Endothelial cell of hepatic sinusoid (primary cell): ENCODE results near the gene SOX12.
"Not testable (repeated sequence)": the region's sequence is repeated elsewhere in the genome, so short reads cannot be mapped to it uniquely, and the experiment has no call there.

Experiments
- in situ Hi-C: cut with HindIII; loops from 2 replicates; pipeline ENCODE4 v1.10.0; 2017; ENCODE audit warnings: low sequenced_read_pairs

SOX12 gene

DNA sequence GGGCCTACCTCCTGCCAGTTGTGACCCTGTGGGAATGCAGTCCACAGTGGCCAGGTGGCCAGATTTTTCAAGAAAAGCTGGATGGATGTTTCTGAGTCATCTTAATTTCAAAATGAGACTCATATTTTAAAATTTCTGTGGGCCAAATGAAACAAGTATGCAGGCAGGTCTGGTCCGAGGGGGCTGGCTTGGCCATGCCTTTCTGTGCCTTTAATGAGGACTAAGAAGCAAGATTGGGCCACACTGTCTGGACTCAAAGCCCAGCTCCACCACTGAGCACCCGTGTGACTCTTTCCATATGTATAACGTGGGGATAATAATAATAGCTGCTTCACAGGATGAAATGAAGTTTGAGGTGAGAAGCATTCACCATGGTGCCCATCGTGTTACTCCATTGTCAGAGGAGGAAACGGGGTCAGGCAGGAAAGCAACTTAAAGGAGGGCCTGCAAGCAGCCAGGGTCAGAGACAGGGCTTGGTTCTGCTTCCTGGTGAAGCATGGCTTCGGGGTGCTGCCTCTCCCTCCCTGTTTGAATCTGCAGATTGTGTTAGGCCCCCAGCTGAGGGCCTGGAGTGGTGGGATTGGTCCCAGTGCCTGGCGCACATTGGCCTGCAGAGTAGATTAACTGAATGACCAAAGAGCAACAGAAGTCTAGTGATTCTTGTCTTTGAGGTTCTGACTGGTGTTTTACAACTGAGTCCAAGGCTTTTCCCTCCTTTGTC, 3.8 kb downstream of the SOX12 start:
- in situ Hi-C loops: no loop called here

GRCh38 chr20:329851-330232, 4.5 kb downstream of the SOX12 start:
- in situ Hi-C loops: loop anchor here (5.0 to 10.0 kb wide), 3 partner anchors 52 to 105 kb away; partner anchors contain the start of genes DEFB129 and TRIB3

GRCh38 chr20:330233-331149, 5.1 kb downstream of the SOX12 start:
- in situ Hi-C loops: loop anchor here (5.0 to 10.0 kb wide), 3 partner anchors 52 to 106 kb away; partner anchors contain the start of genes DEFB129 and TRIB3

GRCh38 chr20:334578-334977, 9.2 kb downstream of the SOX12 start:
- in situ Hi-C loops: loop anchor here (5.0 to 10.0 kb wide), 3 partner anchors 48 to 110 kb away; partner anchors contain the start of genes DEFB129 and TRIB3

GRCh38 chr20:336040-336439, 10.7 kb downstream of the SOX12 start:
- in situ Hi-C loops: loop anchor here (10.0 kb wide), 1 partner anchor 111 kb away; the partner anchor contains the start of gene DEFB129

GRCh38 chr20:341682-342081, 16.3 kb downstream of the SOX12 start:
- in situ Hi-C loops: no loop called here

DNA sequence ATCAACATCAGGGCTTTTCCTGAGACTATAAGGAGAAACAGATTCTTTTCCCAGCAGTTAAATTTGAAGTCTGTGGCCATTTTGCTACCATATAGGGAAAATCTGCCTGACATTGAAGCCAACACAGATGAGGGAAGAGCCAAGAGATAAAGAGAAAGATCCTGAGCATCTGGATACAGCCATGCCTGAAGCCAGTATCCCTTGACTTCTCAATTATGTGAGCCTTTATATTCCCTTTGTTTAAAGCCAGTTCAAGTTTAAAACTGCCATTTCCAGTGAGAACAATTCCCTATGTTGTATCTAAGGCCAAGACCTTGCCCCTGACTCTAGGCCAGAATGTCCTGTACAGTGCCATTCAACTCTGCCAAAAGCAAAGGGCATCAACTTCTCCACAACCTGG, 17.8 kb downstream of the SOX12 start:
- in situ Hi-C loops: no loop called here

DNA sequence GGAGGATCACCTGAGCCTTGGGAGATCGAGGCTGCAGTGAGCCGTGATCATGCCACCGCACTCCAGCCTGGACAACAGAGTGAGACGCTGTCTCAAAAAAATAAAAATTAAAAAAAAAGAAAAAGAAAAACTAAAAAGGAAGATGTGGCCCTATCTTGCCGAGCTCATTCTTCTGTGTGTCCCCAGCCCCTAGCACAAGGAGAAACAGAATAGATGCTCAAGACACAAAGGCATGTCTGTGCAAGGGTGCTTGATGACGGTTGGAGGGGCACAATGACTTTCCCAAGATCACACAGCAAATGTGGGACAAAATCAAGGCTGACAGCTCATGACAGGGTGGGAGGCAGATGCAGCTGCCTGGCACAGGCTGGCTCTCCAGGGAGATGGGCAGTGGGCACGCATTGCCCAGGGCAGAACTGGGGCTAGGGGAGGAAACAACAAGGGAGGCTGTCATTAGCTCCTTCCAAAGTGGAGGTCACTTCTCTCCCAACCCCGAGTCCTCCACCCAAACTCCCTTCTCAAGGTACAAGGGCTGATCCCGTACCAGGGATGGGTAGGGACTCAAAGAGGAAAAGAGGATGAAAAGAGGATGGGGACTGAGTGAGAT, 20.8 kb downstream of the SOX12 start:
- in situ Hi-C loops: no loop called here

GRCh38 chr20:346640-347316, 21.4 kb downstream of the SOX12 start, which contains the start of gene NRSN2:
Gene NRSN2, plus strand, starts transcription at chr20:347111. Its CDS starts 2,533 bp downstream, at chr20:349644.
- in situ Hi-C loops: no loop called here

- in situ Hi-C loops: no loop called here
Measured at GRCh38 chr20:347317-347639, 21.9 kb downstream of the SOX12 start.

DNA sequence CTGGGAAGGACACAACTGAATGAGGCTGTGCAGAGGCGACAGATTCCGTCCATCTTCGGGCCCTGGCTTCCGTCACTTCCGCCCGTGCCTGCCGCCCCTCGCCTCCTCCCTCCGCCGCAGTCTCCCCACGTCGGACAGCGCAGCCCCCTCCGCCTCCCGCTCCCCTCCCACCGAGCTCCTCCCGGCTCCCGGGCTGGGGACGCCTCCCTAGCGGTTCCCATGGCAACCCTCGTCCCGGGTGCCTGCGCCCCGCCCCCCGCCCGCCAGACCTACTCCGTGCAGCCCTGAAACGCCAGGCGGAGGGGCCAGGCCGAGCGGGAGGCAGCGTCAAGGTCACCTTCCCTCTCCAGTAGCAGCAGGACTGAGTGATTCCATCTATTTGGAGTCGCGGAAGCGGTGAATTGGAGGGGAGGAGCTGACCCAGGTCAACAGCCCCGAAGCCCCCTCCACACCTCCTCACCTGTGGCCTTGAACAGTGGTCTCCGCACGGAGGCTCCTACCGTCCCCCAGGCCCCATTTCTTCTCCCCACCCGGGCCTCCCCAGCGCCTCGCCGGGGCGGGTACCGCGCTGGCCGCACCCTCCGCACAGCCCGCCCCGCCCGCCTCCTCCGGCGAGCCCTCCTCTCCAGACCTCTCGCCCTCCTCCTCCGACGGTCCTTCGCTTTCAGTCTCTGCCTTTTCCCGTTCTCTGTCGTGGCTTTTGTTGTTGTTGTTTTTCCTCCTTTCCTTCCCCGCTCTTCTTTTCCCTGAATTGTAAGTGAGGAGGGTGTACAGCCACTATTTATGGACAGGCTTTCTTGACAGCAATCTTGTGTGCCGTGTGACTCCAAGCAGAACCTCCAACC, 22.5 kb downstream of the SOX12 start:
- in situ Hi-C loops: no loop called here

- in situ Hi-C loops: no loop called here
Measured at GRCh38 chr20:348972-349841, 23.9 kb downstream of the SOX12 start.

- in situ Hi-C loops: no loop called here
Measured at GRCh38 chr20:353166-353565, 27.8 kb downstream of the SOX12 start.

DNA sequence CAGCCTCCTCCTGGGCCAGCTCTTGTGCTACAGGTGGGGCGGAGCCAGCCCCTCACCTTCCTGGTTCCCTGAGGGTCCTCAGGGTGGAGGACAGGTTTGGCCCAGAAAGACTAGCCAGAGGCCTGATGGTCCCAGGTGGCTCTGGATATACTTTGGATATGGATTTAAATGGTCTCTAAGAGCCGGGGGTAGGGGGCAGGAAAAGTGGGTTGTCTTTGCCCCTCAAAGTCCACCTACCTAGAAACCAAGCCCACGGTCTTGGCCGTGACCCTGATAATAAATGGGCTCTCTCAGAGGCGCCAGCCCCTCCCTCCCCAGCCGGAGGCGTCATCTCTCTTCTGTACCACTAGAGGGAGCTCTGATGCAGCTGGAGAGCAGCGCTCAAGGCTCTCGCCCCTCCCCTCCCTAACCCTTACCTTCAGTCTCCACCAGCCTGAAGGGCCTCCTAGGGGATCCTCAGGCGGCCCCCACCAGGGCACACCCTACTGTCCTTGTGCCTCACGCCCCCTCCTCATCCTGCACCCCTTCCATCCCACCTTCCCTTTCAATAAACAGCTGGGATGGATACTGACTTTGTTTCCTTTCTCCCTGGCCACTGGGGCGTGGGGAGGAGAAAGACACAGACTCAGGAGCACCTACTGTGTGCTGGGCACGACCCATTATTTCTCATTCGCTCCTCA, 29.1 kb downstream of the SOX12 start:
- in situ Hi-C loops: no loop called here

DNA sequence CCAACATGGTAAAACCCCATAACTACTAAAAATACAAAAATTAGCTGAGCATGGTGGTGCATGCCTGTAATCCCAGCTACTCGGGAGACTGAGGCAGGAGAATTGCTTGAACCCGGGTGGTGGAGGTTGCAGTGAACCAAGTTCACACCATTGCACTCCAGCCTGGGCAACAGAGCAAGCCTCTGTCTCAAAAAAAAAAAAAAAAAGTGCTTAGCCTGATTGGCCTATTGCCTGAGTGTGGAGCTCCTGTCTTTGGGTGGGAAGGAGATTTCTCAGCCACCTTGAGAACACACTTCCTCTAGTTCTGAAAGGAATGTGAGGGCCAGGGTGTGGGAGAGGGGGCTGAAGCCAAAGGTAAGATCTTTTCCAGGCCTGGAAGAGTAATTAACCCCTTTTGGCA, 30.8 kb downstream of the SOX12 start:
- in situ Hi-C loops: not testable (repeated sequence)

GRCh38 chr20:356745-357144, 31.4 kb downstream of the SOX12 start:
- in situ Hi-C loops: no loop called here

GRCh38 chr20:358891-359555, 33.7 kb downstream of the SOX12 start:
- in situ Hi-C loops: no loop called here

- in situ Hi-C loops: loop anchor here (5.0 kb wide), 1 partner anchor 41 kb away; no protein-coding TSS in a partner anchor
Measured at GRCh38 chr20:361561-361960, 36.2 kb downstream of the SOX12 start.
